Measurements from ENCODE around the gene CD37.

Gene CD37

GRCh38 chr19:49357186-49357585 is 22.0 kb downstream of the CD37 start:
- Histone ChIP-seq H3K27ac (ENCODE audit: low read depth, low read length, poor library complexity, severe bottlenecking) (no peak overlapping the region), H3K27me3 (ENCODE audit: insufficient read depth, low read length) (peaks cover 8% of the 10 kb centered on the region; the same call in 1 of the 2 replicates), H4K20me1 (ENCODE audit: insufficient read depth, low read length) (no peaks in the 10 kb centered on the region), H2AFZ (ENCODE audit: low read length) (no peak overlapping the region), H3K4me2 (ENCODE audit: low read length) (no peak overlapping the region), H3K4me1 (ENCODE audit: insufficient read depth, low read length, severe bottlenecking) (peaks cover 34% of the 10 kb centered on the region), H3K79me2 (ENCODE audit: insufficient read depth, low read length) (no peaks in the 10 kb centered on the region), H3K4me3 (ENCODE audit: low read depth, low read length, poor library complexity, severe bottlenecking) (no peak overlapping the region), H3K9me3 (ENCODE audit: low read length) (no peaks in the 10 kb centered on the region), H3K36me3 (ENCODE audit: insufficient read depth, low read length) (no peaks in the 10 kb centered on the region), H3K9me2 (ENCODE audit: low read depth, low read length) (no peaks in the 10 kb centered on the region), H3F3A (ENCODE audit: insufficient read depth, low read length) (no peaks in the 10 kb centered on the region), H3K9ac (ENCODE audit: low read length) (no peak overlapping the region)
- TF ChIP-seq, protein P1, sequence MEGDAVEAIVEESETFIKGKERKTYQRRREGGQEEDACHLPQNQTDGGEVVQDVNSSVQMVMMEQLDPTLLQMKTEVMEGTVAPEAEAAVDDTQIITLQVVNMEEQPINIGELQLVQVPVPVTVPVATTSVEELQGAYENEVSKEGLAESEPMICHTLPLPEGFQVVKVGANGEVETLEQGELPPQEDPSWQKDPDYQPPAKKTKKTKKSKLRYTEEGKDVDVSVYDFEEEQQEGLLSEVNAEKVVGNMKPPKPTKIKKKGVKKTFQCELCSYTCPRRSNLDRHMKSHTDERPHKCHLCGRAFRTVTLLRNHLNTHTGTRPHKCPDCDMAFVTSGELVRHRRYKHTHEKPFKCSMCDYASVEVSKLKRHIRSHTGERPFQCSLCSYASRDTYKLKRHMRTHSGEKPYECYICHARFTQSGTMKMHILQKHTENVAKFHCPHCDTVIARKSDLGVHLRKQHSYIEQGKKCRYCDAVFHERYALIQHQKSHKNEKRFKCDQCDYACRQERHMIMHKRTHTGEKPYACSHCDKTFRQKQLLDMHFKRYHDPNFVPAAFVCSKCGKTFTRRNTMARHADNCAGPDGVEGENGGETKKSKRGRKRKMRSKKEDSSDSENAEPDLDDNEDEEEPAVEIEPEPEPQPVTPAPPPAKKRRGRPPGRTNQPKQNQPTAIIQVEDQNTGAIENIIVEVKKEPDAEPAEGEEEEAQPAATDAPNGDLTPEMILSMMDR (IDR thresholded peaks at IDR 0.05; ENCODE audit: low read length): peak; percentile 6; the same call in 1 of the 2 replicates
- TF ChIP-seq EZH2 (IDR thresholded peaks at IDR 0.05; ENCODE audit: borderline replicate concordance, low read length): no peak

DNA sequence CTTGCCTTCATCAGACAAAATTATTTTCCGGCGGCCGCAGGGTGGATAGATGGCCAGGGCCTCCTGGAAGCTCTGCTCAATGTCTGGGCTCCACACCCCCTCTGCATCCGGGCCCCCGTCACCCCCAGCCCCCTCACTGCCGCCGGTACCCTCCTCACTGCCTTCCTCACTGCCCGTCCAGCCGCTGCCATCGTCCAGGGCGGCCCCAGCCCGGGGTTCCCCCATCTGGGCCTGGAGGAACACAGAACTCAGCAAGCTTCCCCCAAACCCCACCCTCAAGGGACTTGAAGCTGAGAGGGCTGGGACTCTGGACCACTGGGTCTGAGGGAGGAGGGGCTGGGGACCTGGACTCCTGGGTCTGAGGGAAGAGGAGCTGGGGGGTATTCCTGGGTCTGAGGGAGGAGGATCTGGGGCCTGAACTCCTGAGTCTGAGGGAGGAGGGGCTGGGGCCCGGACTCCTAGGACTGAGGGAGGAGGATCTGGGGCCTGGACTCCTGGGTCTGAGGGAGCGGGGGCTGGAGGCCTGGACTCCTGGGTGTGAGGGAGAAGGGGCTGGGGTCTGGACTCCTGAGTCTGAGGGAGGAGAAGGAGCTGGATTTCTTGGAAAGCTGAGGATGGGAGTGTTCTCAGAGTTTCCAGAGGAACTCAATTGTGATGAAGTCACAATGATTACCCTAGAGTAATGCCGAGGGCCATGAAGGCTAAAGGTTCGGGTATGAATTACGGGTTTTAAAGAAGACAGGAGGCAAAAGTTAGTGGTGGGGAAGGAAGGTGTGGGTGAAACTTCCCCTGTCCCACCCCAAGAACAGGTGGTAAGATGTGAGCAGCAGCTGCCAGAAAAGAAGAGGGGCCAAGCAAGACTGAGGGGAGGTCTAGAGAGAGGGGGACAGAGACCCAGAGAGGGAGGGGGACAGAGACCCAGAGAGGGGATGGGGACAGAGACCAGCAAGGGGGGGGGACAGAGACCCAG is 24.9 kb downstream of the CD37 start:
- Histone ChIP-seq H3K9me3 (ENCODE audit: low read length) (no peaks in the 10 kb centered on the region), H3K36me3 (ENCODE audit: insufficient read depth, low read length) (no peaks in the 10 kb centered on the region), H3K27me3 (ENCODE audit: insufficient read depth, low read length) (peaks cover 18% of the 10 kb centered on the region; the same call in 1 of the 2 replicates), H2AFZ (ENCODE audit: low read length) (no peak overlapping the region), H3K4me2 (ENCODE audit: low read length) (no peak overlapping the region), H3K9me2 (ENCODE audit: low read depth, low read length) (no peaks in the 10 kb centered on the region), H3K79me2 (ENCODE audit: insufficient read depth, low read length) (no peaks in the 10 kb centered on the region), H3K4me3 (ENCODE audit: low read depth, low read length, poor library complexity, severe bottlenecking) (no peak overlapping the region), H3F3A (ENCODE audit: insufficient read depth, low read length) (no peaks in the 10 kb centered on the region), H3K9ac (ENCODE audit: low read length) (no peak overlapping the region), H4K20me1 (ENCODE audit: insufficient read depth, low read length) (no peaks in the 10 kb centered on the region), H3K4me1 (ENCODE audit: insufficient read depth, low read length, severe bottlenecking) (peaks cover 44% of the 10 kb centered on the region), H3K27ac (ENCODE audit: low read depth, low read length, poor library complexity, severe bottlenecking) (no peak overlapping the region)
- TF ChIP-seq EZH2 (IDR thresholded peaks at IDR 0.05; ENCODE audit: borderline replicate concordance, low read length): no peak

DNA sequence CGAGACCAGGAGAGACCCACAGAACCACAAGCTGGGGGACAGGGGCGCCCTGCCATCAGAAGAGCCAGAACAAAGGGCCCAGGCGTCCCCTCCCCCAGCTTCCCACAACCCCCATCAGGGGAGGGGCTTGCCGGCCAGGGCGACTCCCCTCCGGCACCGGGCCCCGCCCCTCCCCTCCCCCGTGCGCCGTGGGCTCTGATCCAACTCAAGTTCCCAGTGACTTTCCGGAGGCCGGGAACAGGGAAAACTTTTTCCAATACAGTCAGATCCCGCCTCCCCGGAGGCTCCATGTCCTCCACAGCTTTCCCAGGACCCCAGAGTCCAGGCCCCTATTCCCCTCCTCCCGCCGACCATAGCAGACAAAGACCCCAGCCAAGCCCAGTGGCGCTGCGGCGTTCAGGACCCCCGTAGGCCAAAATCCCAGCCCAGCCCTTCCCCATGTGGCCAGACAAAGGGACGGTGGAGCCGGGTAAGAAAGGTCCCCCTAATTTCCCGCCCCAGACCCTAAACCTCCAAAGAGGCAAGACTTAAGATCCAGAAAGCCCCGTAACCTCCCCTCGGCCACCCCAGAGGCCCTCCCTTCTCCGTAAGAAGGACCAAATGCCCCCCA is 26.3 kb downstream of the CD37 start:
- H3K4me2 ChIP-seq (ENCODE audit: low read length): peak overlapping the region; percentile 21; the same call in 1 of the 2 replicates
- TF ChIP-seq, protein P1 (IDR thresholded peaks at IDR 0.05; ENCODE audit: low read length): no peak
- TF ChIP-seq EZH2 (IDR thresholded peaks at IDR 0.05; ENCODE audit: borderline replicate concordance, low read length): no peak
- H3K9me2 ChIP-seq (ENCODE audit: low read depth, low read length): no peaks in the 10 kb centered on the region
- H3K9me3 ChIP-seq (ENCODE audit: low read length): no peaks in the 10 kb centered on the region
- peaks cover 47% of the 10 kb centered on the region for H3K4me1 ChIP-seq (ENCODE audit: insufficient read depth, low read length, severe bottlenecking)
- no peaks in the 10 kb centered on the region for H3K36me3 ChIP-seq (ENCODE audit: insufficient read depth, low read length)
- no peak overlapping the region for H3K27ac ChIP-seq (ENCODE audit: low read depth, low read length, poor library complexity, severe bottlenecking)
- no peak overlapping the region for H3K9ac ChIP-seq (ENCODE audit: low read length)
- no peaks in the 10 kb centered on the region for H3F3A ChIP-seq (ENCODE audit: insufficient read depth, low read length)
- no peaks in the 10 kb centered on the region for H4K20me1 ChIP-seq (ENCODE audit: insufficient read depth, low read length)
- no peak overlapping the region for H3K4me3 ChIP-seq (ENCODE audit: low read depth, low read length, poor library complexity, severe bottlenecking)
- no peaks in the 10 kb centered on the region for H3K79me2 ChIP-seq (ENCODE audit: insufficient read depth, low read length)
- no peak overlapping the region for H2AFZ ChIP-seq (ENCODE audit: low read length)
- peaks cover 18% of the 10 kb centered on the region; the same call in 1 of the 2 replicates for H3K27me3 ChIP-seq (ENCODE audit: insufficient read depth, low read length)
